OCI-LY1 (cell line): Measurements from ENCODE around the gene TNNT1.

Experiments
- H2AFZ ChIP-seq: fragments of 200-600 bp; sonication (generic), shearing (Covaris generic); 2 replicates; pipeline ENCODE4 v1.6.0; 2014; ENCODE audit warnings: antibody characterized with exemption, mild to moderate bottlenecking, low read length
- H3F3A ChIP-seq: fragments of 200-600 bp; sonication (generic), shearing (Covaris generic); 2 replicates; pipeline ENCODE4 v1.6.0; 2014; ENCODE audit warnings: mild to moderate bottlenecking, antibody characterized with exemption, low read length, moderate library complexity; ENCODE audit not compliant: insufficient read depth
- H3K27ac ChIP-seq: fragments of 200-600 bp; sonication (generic); 2 replicates; pipeline ENCODE4 v1.5.1; 2014; ENCODE audit warnings: low read length, mixed run types, mild to moderate bottlenecking, low read depth; ENCODE audit not compliant: poor library complexity, severe bottlenecking
- H3K27me3 ChIP-seq: fragments of 200-600 bp; sonication (generic); 2 replicates; pipeline ENCODE4 v1.6.0; 2014; ENCODE audit warnings: antibody characterized with exemption, mild to moderate bottlenecking, low read length, moderate library complexity; ENCODE audit not compliant: insufficient read depth
- H3K36me3 ChIP-seq: fragments of 200-600 bp; sonication (generic); 2 replicates; pipeline ENCODE4 v1.6.1; 2014; ENCODE audit warnings: mild to moderate bottlenecking, antibody characterized with exemption, low read length, moderate library complexity, mixed read lengths; ENCODE audit not compliant: insufficient read depth
- H3K4me1 ChIP-seq: fragments of 200-600 bp; sonication (generic); 2 replicates; pipeline ENCODE4 v1.5.1; 2014; ENCODE audit warnings: mild to moderate bottlenecking, low read length, moderate library complexity; ENCODE audit not compliant: insufficient read depth, severe bottlenecking
- H3K4me2 ChIP-seq: fragments of 200-600 bp; sonication (generic), shearing (Covaris generic); 2 replicates; pipeline ENCODE4 v1.6.1; 2014; ENCODE audit warnings: low read length
- H3K4me3 ChIP-seq: fragments of 200-600 bp; sonication (generic); 2 replicates; pipeline ENCODE4 v1.5.1; 2014; ENCODE audit warnings: low read length, low read depth, mild to moderate bottlenecking, mixed read lengths; ENCODE audit not compliant: poor library complexity, severe bottlenecking
- H3K79me2 ChIP-seq: fragments of 200-600 bp; shearing (Covaris generic); 2 replicates; pipeline ENCODE4 v1.6.1; 2016; ENCODE audit warnings: mixed run types, low read length, mixed read lengths; ENCODE audit not compliant: insufficient read depth
- H3K9ac ChIP-seq: fragments of 200-600 bp; sonication (generic), shearing (Covaris generic); 2 replicates; pipeline ENCODE4 v1.6.1; 2014; ENCODE audit warnings: mild to moderate bottlenecking, low read length, mixed read lengths
- H3K9me2 ChIP-seq: fragments of 200-600 bp; sonication (generic), shearing (Covaris generic); 2 replicates; pipeline ENCODE4 v1.6.1; 2014; ENCODE audit warnings: low read depth, mild to moderate bottlenecking, low read length, mixed read lengths
- H3K9me3 ChIP-seq: fragments of 200-600 bp; shearing (Covaris generic); 2 replicates; pipeline ENCODE4 v1.6.1; 2014; ENCODE audit warnings: low read length, mixed read lengths
- H4K20me1 ChIP-seq: fragments of 200-600 bp; sonication (generic), shearing (Covaris generic); 2 replicates; pipeline ENCODE4 v1.6.0; 2016; ENCODE audit warnings: mild to moderate bottlenecking, low read length; ENCODE audit not compliant: insufficient read depth
- EZH2 ChIP-seq: fragments of 200-600 bp; sonication (generic), shearing (Covaris generic); IDR thresholded peaks from 2 replicates; pipeline ENCODE4 v1.8.0; 2017; ENCODE audit warnings: borderline replicate concordance, mixed run types, mild to moderate bottlenecking, antibody characterized with exemption, low read length, moderate library complexity, mixed read lengths
- TF ChIP-seq, protein P1 (sequence below): fragments of 200-600 bp; sonication (generic), shearing (Covaris generic); IDR thresholded peaks from 2 replicates; pipeline ENCODE4 v1.5.1; 2017; ENCODE audit warnings: mild to moderate bottlenecking, antibody characterized with exemption, low read length, moderate library complexity, mixed read lengths

The TNNT1 gene

DNA sequence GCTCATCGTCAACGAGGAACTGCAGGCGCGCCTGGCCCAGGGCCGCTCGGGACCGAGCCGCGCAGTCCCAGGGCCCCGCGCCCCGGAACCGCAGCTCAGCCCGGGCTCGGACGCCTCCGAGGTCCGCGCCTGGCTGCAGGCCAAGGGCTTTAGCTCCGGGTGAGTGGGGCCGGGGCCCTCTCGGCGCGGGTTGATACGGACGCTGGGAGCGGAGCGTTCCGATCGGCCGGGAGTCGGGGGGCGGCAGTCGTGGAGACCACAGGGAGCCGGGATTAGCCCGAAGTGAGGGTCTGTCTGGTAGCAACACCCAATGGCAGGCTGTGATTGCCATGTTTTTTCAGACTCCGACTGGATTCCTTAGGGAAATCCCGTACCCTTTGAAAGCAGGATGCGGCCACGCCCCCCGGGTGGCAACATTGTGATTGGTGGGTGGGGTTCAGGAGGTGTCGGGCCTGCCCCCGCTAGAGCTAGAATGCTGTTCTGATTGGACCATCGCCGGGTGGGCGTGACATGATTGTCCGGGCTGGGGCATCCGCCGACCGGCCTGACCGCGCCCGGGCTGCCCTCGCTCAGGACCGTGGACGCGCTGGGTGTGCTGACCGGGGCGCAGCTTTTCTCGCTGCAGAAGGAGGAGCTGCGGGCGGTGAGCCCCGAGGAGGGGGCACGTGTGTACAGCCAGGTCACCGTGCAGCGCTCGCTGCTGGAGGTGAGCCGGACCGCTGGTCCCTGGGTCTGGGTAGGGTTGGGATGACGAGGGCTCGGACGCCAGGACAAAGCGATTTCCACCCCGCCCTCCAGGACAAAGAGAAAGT is 62.1 kb downstream of the TNNT1 start:
- Histone ChIP-seq H3K27ac (no peak overlapping the region), H3K27me3 (no peaks in the 10 kb centered on the region), H3F3A (no peaks in the 10 kb centered on the region), H3K4me1 (no peaks in the 10 kb centered on the region), H3K79me2 (no peaks in the 10 kb centered on the region), H2AFZ (no peak overlapping the region), H3K9me3 (peaks cover 4% of the 10 kb centered on the region; the same call in 1 of the 2 replicates), H3K4me3 (no peak overlapping the region), H3K9ac (no peak overlapping the region), H3K4me2 (no peak overlapping the region), H3K36me3 (peaks cover 11% of the 10 kb centered on the region; the same call in 1 of the 2 replicates), H4K20me1 (no peaks in the 10 kb centered on the region), H3K9me2 (no peaks in the 10 kb centered on the region)
- TF ChIP-seq, protein P1, sequence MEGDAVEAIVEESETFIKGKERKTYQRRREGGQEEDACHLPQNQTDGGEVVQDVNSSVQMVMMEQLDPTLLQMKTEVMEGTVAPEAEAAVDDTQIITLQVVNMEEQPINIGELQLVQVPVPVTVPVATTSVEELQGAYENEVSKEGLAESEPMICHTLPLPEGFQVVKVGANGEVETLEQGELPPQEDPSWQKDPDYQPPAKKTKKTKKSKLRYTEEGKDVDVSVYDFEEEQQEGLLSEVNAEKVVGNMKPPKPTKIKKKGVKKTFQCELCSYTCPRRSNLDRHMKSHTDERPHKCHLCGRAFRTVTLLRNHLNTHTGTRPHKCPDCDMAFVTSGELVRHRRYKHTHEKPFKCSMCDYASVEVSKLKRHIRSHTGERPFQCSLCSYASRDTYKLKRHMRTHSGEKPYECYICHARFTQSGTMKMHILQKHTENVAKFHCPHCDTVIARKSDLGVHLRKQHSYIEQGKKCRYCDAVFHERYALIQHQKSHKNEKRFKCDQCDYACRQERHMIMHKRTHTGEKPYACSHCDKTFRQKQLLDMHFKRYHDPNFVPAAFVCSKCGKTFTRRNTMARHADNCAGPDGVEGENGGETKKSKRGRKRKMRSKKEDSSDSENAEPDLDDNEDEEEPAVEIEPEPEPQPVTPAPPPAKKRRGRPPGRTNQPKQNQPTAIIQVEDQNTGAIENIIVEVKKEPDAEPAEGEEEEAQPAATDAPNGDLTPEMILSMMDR, result no peak
- TF ChIP-seq EZH2, result no peak

DNA sequence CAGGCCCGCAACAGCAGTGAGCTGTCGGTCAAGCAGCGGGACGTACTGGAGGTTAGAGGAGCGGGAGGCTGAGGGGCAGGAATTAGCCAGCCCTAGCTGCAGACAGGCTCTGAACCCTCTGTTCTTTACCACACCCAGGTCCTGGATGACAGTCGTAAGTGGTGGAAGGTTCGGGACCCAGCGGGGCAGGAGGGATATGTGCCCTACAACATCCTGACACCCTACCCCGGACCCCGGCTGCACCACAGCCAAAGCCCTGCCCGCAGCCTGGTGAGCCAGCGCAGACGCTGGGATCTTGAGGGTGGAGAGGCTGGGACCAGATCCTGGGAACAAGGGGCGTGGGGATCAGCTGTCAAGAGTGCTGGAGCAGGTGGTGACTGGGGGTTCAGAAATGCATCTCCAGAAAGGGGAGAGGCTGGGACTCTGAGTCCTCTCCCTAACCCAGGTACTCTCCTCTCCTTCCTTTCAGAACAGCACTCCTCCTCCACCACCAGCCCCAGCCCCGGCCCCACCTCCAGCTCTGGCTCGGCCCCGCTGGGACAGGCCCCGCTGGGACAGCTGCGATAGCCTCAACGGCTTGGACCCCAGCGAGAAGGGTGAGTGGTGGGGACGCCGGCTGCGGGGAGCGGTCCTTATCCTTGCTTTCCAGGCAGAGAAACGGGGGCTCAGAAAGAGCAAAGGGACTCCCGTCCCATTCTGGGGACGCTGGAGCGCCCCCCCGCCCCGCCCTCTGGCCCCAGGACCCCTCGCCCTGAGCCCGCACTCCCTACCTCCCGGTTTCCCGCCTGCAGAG is 62.9 kb downstream of the TNNT1 start:
- H4K20me1 ChIP-seq, result no peaks in the 10 kb centered on the region
- TF ChIP-seq EZH2, result no peak
- TF ChIP-seq, protein P1, result no peak
- no peaks in the 10 kb centered on the region for H3K9me2 ChIP-seq
- H3K27me3 ChIP-seq, result no peaks in the 10 kb centered on the region
- no peak overlapping the region for H2AFZ ChIP-seq
- H3K9ac ChIP-seq, result no peak overlapping the region
- no peak overlapping the region for H3K27ac ChIP-seq
- peaks cover 6% of the 10 kb centered on the region; the same call in 1 of the 2 replicates for H3K36me3 ChIP-seq
- peaks cover 4% of the 10 kb centered on the region; the same call in 1 of the 2 replicates for H3K9me3 ChIP-seq
- H3K4me3 ChIP-seq, result no peak overlapping the region
- H3K79me2 ChIP-seq, result no peaks in the 10 kb centered on the region
- H3K4me1 ChIP-seq, result no peaks in the 10 kb centered on the region
- H3F3A ChIP-seq, result no peaks in the 10 kb centered on the region
- H3K4me2 ChIP-seq, result no peak overlapping the region

DNA sequence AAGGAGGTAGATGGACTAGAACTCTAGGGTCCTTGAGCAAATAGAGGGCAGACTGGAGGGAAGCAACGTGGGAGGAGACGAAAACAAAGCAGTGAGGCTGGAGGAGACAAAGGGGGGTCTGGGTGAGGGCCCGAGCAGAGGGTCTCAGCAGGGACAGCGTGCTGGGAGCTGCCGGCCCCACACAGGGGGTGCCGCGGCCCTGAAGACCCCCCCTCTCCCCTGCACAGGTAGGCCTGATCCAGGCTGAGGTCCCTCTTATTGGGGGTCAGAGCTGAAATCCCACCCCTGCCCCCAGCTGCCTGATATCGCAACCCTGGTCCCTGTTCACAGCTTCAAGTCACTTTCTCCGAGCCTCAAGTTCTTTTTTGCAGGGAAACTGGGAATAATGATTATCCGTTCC is 64.6 kb downstream of the TNNT1 start:
- no peak overlapping the region for H3K4me2 ChIP-seq
- no peak overlapping the region for H3K27ac ChIP-seq
- no peaks in the 10 kb centered on the region for H4K20me1 ChIP-seq
- peaks cover 10% of the 10 kb centered on the region for H3K4me1 ChIP-seq
- H3K4me3 ChIP-seq, result no peak overlapping the region
- H2AFZ ChIP-seq, result no peak overlapping the region
- H3K79me2 ChIP-seq, result no peaks in the 10 kb centered on the region
- no peak overlapping the region for H3K9ac ChIP-seq
- peaks cover under 1% of the 10 kb centered on the region; the same call in 1 of the 2 replicates for H3K27me3 ChIP-seq
- no peaks in the 10 kb centered on the region for H3F3A ChIP-seq
- peaks cover 4% of the 10 kb centered on the region; the same call in 1 of the 2 replicates for H3K9me3 ChIP-seq
- H3K36me3 ChIP-seq, result no peaks in the 10 kb centered on the region
- TF ChIP-seq, protein P1, result no peak
- TF ChIP-seq EZH2, result no peak
- H3K9me2 ChIP-seq, result no peaks in the 10 kb centered on the region
